ENCODE measurements around the gene KCNJ9.

Gene KCNJ9

GRCh38 chr1:160089883-160090282 lies 8.5 kb downstream of the KCNJ9 start:
- DNase-seq: no peak

GRCh38 chr1:160090760-160091159 lies 9.4 kb downstream of the KCNJ9 start:
- no peak for DNase-seq

DNA sequence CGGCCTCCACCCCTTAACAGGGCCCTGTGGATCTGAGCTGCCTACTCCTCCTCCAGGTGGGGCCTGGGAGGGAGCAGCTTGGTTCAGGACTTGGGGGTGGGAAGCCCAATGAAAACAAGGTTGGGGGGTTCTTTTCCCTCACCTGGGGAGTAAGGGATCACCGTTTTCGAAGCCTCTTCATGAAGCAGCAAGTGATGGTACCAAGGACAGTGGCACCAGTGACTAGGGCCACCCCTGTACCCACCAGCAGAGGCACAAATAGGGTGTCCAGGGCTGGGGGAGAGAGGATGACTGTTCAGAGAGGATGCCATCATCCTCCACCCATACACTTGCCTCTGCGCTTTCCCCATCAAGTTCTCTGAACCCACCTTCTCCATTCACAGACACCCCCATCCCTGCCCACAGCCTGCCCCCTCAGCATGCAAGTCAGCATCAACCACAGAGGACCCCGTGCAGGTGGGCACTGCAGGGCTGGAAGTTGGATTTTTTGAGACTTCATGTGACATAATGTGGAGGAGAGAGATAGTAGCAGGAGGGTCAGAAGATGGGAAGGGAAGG lies 10.4 kb downstream of the KCNJ9 start:
- DNase-seq: no peak

DNA sequence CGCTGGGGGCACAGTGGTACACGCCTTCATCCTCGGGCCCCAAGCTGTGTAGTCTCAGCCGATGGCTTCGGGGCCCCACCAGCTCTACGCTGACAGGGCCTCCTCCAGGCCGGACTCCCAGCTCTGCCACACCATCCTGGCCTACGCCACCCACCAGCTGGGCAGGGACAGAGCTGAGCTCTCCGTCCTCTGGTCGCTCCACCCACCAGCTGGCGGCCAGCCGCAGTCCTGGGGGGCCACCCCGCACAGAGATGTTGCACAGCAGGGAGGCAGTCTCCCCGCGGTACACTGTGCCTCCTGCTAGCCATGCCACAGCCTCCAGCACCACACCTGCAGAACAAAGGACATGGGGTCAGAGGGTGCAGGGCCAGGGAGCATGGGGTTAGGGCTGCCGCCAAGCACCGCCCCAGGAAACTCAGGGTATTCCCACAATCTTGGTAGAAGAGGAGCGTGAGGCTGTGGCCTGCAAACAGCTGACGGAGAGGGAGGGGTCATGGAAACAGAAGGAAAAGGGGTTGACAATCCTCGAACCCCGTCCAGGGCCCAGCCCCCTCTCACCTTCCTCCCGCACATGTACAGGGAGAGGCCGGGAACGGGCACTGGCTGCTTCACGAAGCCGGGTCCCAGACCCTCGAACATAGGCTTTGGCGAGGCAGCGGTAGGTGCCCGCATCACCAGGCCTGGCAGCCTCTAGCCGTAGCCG lies 11.2 kb downstream of the KCNJ9 start:
- no peak for DNase-seq

- no peak for DNase-seq
Measured at GRCh38 chr1:160093069-160093395, 11.7 kb downstream of the KCNJ9 start.

GRCh38 chr1:160093624-160094290 lies 12.4 kb downstream of the KCNJ9 start:
- DNase-seq: no peak

- DNase-seq: no peak
Measured at GRCh38 chr1:160094291-160094625, 12.9 kb downstream of the KCNJ9 start.

GRCh38 chr1:160094806-160095205 lies 13.5 kb downstream of the KCNJ9 start:
- no peak for DNase-seq

DNA sequence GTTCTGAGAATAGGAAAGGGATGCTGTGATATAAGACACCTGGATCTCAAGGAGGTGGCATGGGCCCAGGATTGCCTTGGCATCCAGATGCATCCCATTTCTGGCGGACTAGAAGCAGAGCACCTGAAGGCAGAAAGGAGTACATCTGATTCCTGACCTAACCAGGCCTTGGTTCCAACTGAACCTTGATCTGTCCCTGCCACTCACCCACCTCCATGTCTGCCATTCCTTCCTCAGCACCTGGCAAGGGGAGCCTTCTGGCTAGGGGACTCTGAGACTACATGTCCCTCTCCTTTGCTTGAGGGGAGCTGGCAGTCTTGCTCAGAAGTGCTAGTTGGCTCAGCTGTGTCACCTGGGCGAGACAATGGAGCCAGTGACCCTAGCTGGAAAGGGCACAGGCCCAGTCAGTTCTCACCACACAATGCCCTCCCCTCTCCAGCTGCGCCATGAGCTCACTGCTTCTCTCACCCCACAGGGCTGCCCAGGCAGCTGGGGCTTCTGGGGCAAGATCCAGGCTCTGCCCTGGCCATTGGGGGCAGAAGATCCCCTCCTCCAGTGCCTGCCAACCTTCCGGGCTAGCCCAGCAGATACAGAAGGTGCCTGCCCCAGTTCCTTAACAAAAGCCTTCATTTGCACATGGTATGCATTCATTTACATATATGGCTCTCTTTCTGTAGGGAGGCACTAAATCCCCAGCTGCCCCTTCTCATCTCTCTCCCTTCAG lies 14.2 kb downstream of the KCNJ9 start:
- DNase-seq: no peak

GRCh38 chr1:160096274-160097116 lies 15.2 kb downstream of the KCNJ9 start:
- DNase-seq: peak; percentile 32

- DNase-seq: peak; percentile 70
Measured at GRCh38 chr1:160097151-160097910, 16.0 kb downstream of the KCNJ9 start.

DNA sequence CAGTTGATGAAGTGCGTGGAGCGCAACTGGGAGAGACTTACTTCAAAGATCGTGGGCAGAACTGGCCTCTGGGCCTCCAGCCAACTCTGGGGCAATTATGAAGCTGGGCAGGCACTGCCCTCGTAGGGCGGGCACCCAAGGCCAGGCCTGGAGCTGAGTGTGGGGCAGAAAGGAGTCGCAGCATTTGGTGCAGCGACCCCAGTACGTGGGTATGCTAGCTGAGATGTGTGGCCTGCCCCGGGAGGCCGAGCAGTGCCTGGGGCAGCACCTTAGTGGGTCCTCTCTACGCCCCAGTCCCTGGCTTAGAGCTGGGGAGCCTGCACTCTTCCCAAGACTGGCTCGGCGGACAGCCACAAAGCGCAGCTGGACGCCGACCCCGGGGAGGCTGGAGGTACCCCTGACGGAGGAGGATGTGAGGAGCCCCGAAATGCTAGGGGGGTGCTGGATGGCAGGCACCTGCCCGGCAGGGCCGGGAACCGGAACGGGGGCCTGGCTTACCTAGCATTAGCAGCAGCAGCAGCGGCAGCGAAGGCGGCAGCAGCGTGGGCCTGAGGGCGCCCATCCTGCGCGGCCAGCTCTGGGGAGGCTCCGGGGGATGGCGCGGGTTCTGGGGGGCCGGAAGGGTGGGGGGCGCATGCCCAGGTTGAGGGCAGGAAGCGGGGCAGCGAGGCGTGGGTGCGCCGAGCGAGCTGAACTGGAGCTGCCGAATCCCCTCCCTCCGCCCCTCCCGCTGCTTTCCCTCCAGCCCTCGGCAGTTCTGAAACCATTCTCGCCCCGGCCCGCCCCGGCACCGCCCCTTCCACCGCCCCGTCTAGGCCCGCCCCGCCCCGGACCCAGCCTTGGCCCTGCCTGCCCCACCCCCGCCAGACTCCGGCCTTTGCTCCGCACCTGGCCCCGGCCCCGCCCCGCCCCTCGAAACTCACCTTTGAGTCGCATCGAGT lies 16.8 kb downstream of the KCNJ9 start, which contains the start of gene IGSF8:
Gene IGSF8, minus strand, starts transcription at position 709 of the 941 bp plus-strand sequence. Its CDS starts 147 bp downstream, at position 562.
- DNase-seq: peak; percentile 94

- peak; percentile 99 for DNase-seq
Measured at GRCh38 chr1:160098852-160099561, 17.7 kb downstream of the KCNJ9 start.

- DNase-seq: no peak
Measured at GRCh38 chr1:160099716-160100375, 18.5 kb downstream of the KCNJ9 start.

DNA sequence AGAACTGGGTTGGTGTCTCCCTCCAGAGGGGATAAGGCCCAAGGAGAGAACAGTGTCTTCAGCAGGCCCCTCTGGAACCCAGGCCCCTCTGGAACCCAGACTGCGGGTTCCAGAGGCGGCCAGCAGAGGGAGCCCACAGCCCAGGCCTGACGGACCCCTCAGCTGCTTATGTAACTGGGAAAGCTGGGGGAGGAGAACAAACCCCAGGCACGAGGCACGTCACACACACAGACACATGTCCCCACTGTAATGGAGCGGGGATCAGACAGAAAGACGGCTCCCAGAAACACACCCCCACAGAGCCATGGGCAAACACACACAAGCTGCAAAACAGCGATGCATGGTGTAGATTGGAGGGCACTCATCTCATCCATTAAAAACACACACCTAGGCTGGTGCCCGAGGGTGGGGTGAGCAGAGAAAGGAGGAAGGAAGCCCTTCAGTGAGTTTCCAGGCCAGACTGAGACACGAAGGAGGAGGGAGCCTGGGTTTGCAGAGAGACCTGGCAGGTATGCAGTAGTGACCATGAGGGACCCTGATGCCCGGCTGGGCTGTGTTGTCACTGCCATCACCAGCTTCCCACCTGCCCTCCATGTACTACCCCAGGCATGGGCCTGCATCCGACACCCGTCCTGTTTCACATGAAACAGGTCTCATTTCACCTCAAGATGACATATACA lies 19.8 kb downstream of the KCNJ9 start:
- DNase-seq: peak; percentile 82

GRCh38 chr1:160101717-160102522 lies 20.6 kb downstream of the KCNJ9 start:
- no peak for DNase-seq

- no peak for DNase-seq
Measured at GRCh38 chr1:160103658-160104408, 22.5 kb downstream of the KCNJ9 start.

Data from activated CD4-positive, alpha-beta T cell treated with anti-CD3 and anti-CD28 coated beads for 48 hours (primary cell).